ENCODE results near the gene LZTFL1.

DNA sequence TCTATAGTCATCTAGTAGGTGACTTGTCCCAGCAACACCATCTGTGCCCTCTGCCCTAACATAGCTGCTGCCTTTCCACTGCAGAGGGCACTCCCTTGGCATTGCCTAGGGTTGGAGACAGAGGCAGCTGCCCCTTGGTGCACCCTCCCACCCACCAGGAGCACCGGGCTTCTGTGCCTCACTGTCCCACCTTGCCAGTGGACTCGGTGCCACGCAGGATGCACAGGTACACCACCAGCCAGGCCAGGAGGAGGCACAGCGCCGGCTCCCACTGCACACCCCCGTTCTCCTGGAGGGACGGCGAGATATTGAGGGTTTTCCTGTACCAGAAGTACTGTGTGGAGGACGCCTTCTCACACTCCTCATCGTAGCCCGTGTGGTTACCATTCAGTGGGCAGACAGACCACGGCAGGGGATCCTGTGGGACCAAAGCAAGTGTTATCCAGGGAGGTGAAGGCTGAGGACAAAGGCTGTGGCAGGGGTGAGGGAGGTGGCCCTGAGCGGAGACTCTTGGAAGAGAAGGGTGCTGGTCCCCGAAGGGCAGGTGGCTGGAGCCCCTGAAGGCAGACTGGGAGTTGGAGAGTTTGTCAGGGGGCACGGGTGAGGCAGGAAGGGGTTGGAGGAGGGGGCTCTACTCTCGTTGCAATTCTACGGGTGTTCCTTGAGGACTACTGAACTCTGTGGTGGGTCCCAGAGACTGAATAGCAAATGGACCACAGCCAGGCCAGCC lies 66.2 kb downstream of the LZTFL1 start:
- no peak for TF ChIP-seq CTCF (conservative IDR thresholded peaks at IDR 0.05 in 1 of 2, IDR thresholded peaks at IDR 0.05 in 1 of 2; ENCODE audit: low read depth in 1 of 2, low read length in 2 of 2)
- no peak for TF ChIP-seq EZH2 (IDR thresholded peaks at IDR 0.05; ENCODE audit: low read length, missing control alignments)

All from fibroblast of lung (primary cell).